Memory B cell (primary cell): ENCODE data around the gene PDE4B.

Experiments
- ATAC-seq: fragments of 150-1000 bp; cut with Tn5 transposase; 2 replicates; pipeline ENCODE4 v1.10.0; 2021; ENCODE audit warnings: low read depth, mild to moderate bottlenecking, moderate library complexity
- DNase-seq, 2 donors: peaks; one replicate each; pipeline ENCODE4 v3.0.0; 2022; ENCODE audit warnings: low spot score in 2 of 2
- H3K27ac Mint-ChIP-seq: one replicate; pipeline ENCODE4 v1.8.0; 2022; ENCODE audit warnings: mild to moderate bottlenecking, moderate library complexity, mixed read lengths
- H3K27me3 Mint-ChIP-seq: one replicate; pipeline ENCODE4 v1.8.0; 2022; ENCODE audit warnings: mixed read lengths
- H3K36me3 Mint-ChIP-seq: one replicate; pipeline ENCODE4 v1.8.0; 2022; ENCODE audit warnings: mild to moderate bottlenecking, mixed read lengths
- H3K4me1 Mint-ChIP-seq: one replicate; pipeline ENCODE4 v1.8.0; 2022; ENCODE audit warnings: mixed read lengths
- H3K4me3 Mint-ChIP-seq: one replicate; pipeline ENCODE4 v1.8.0; 2022; ENCODE audit warnings: mild to moderate bottlenecking, moderate library complexity, mixed read lengths
- H3K9me3 Mint-ChIP-seq: one replicate; pipeline ENCODE4 v1.8.0; 2022; ENCODE audit warnings: mixed read lengths

PDE4B gene

DNA sequence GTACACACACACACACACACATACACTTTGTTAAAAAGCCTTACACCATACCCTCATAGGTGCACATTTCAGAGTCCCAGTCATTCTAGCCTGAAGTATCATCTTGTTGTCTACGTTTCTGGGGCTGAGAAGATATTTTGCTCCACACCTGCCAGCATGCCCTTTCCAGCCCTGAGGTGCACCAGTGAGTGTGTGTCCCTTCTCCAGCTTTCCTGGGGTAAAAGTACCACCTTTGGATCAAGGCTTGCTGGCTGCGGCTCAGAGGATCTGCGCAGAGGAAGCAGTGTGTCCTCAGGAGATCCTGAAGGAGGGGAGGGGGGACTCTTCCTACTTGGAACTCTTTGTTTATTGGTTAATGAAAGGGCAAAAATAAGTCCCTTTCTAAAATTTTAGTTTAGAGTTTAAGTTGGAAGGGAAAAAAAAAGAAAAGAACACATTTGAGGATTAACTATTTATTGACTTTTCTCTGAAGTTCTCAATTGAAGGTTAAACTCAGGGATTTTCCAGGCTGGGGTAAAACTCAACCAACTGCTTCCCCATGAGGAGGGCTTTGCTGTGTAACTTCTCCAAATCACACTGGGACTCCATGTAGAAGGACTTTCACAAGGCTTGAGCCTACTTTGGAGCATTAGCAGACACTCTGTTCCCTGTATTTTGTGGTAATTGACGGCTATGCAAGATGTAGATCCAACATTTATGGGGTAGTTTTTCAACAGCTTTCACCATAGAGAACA, 540.9 kb downstream of the PDE4B start:
- H3K4me1 Mint-ChIP-seq: peaks cover 31% of the 10 kb centered on the region
- peak overlapping the region; percentile 100 for H3K4me3 Mint-ChIP-seq
- peak overlapping the region; percentile 99 for H3K27ac Mint-ChIP-seq
- DNase-seq (peak in 1 of 2 donors; percentile 32), ATAC-seq (no peak)
- peaks cover 28% of the 10 kb centered on the region for H3K36me3 Mint-ChIP-seq
- H3K9me3 Mint-ChIP-seq: no peaks in the 10 kb centered on the region
- H3K27me3 Mint-ChIP-seq: no peaks in the 10 kb centered on the region

DNA sequence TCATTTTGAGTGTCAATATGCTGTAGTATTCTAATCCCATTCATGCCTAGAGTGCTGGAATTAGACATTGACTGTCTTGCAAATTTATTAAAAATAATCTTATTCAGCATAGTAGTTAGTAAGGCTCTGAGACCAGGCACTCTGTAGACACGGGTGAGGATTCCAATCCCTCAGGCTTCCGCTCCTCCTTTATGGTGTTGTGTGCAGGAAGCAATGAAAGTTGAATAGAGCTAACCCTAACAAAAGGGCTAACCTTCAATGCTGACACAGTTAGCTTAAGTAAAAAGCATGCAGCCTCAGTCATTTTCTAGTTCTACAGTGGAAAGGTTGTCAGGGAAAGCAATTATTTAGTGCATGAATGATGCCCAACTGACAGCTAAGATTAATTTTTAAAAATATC, 541.6 kb downstream of the PDE4B start:
- Mint-ChIP-seq H3K36me3 (peaks cover 28% of the 10 kb centered on the region), H3K27me3 (no peaks in the 10 kb centered on the region), H3K4me1 (peaks cover 33% of the 10 kb centered on the region), H3K4me3 (peak overlapping the region; percentile 100), H3K27ac (peak overlapping the region; percentile 99), H3K9me3 (no peaks in the 10 kb centered on the region)
- ATAC-seq: no peak
- no peak for DNase-seq

DNA sequence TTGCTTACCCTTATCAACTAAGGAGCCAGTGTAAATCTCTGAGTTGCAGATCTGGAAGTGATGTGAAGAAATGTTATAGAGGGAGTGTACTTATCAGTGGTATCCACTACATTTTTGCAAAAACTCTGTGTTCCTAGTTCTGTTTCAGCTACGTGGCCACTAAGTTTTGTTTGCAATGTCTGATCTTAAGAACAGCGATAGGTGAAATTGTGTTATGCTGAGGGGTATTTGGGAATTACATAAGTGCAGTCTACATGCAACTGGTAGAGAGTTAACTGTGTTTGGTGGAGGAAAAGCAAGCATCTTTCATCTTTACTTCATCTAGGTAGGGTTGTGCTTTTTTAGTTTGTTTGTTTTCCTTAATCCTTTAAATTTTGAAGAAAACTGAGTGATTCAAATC, 542.4 kb downstream of the PDE4B start:
- Mint-ChIP-seq H3K9me3 (no peaks in the 10 kb centered on the region), H3K4me1 (peaks cover 29% of the 10 kb centered on the region), H3K36me3 (peaks cover 32% of the 10 kb centered on the region), H3K27ac (peak overlapping the region; percentile 99), H3K27me3 (no peaks in the 10 kb centered on the region), H3K4me3 (peak overlapping the region; percentile 100)
- no peak for ATAC-seq
- DNase-seq: no peak

- peak overlapping the region; percentile 99 for H3K27ac Mint-ChIP-seq
- H3K9me3 Mint-ChIP-seq: no peaks in the 10 kb centered on the region
- peak overlapping the region; percentile 100 for H3K4me3 Mint-ChIP-seq
- ATAC-seq (peak; percentile 79), DNase-seq (peak; percentile 66 to 82)
- peaks cover 32% of the 10 kb centered on the region for H3K36me3 Mint-ChIP-seq
- H3K27me3 Mint-ChIP-seq: no peaks in the 10 kb centered on the region
- peaks cover 24% of the 10 kb centered on the region for H3K4me1 Mint-ChIP-seq
Measured at GRCh38 chr1:66335859-66336640, 543.4 kb downstream of the PDE4B start.

DNA sequence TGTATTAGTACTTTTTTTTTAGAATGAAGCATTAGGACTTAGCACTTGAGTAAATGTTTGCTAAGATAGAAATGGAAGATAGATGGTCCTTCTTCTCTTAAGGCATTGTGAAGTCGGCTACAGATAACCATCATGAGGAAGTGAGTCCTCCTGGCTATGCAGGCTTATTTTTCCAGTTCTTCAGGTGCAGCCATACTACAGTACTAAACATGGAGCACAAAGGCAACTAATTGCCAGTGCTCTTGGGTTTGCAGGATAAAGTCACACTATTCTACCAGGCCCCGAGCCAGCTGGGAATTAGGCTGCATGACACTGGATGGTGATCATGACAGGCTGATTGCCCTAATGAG, 543.9 kb downstream of the PDE4B start:
- no peak for ATAC-seq

DNA sequence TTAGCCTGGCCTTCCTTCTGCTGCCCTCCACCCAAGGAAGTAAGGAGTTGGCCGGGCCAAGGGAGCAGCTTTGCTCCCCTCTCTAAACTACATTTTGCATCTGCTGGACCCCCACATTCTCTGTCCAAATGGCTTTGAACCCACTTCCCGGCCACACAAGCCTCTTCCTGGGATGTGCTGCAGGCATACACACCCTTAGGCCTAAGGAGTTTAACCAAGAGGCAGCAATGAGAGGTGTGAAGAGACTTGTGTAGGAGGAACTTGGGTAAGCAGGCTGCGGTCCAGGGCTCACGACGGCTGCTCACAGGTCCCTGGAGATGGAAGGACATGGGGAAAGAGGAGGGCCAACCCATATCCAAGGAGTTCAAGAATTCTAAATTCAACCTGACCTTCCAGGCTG, 544.6 kb downstream of the PDE4B start:
- H3K4me1 Mint-ChIP-seq: peaks cover 29% of the 10 kb centered on the region
- H3K27me3 Mint-ChIP-seq: no peaks in the 10 kb centered on the region
- peak overlapping the region; percentile 100 for H3K4me3 Mint-ChIP-seq
- H3K27ac Mint-ChIP-seq: peak overlapping the region; percentile 99
- peaks cover 30% of the 10 kb centered on the region for H3K36me3 Mint-ChIP-seq
- no peak for ATAC-seq
- DNase-seq: no peak
- H3K9me3 Mint-ChIP-seq: no peaks in the 10 kb centered on the region

More for the DNA sequence above, 543.9 kb downstream of the PDE4B start:
- no peak for DNase-seq
- Mint-ChIP-seq H3K27ac (peak overlapping the region; percentile 99), H3K4me1 (peaks cover 27% of the 10 kb centered on the region), H3K36me3 (peaks cover 32% of the 10 kb centered on the region), H3K9me3 (no peaks in the 10 kb centered on the region), H3K27me3 (no peaks in the 10 kb centered on the region), H3K4me3 (peak overlapping the region; percentile 100)

DNA sequence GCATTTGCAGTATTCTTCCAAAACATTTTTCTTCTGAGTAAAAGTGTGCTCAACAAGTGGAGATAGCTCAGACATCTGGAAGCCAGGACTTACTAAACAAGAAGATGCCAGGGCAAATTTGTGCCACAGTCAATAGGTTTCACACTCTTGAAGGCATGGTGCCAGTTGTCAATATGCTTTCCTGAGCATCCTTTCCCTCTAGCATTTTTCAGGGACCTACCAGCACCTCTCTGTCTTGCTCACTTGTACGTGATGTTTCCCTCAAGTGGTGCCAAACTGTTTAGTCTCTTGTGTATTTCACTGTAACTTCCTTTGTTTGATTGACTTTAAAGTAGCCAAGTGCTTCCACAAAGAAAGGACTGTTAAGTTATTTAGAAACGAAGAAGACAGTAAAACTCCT, 547.2 kb downstream of the PDE4B start:
- peak overlapping the region; percentile 96 for H3K27ac Mint-ChIP-seq
- H3K27me3 Mint-ChIP-seq: no peaks in the 10 kb centered on the region
- peak overlapping the region; percentile 74 for H3K4me3 Mint-ChIP-seq
- peaks cover 48% of the 10 kb centered on the region for H3K4me1 Mint-ChIP-seq
- no peaks in the 10 kb centered on the region for H3K9me3 Mint-ChIP-seq
- DNase-seq (no peak), ATAC-seq (no peak)
- H3K36me3 Mint-ChIP-seq: peaks cover 20% of the 10 kb centered on the region

- no peaks in the 10 kb centered on the region for H3K9me3 Mint-ChIP-seq
- DNase-seq: no peak
- no peak for ATAC-seq
- H3K4me3 Mint-ChIP-seq: peak overlapping the region; percentile 75
- peak overlapping the region; percentile 96 for H3K27ac Mint-ChIP-seq
- peaks cover 51% of the 10 kb centered on the region for H3K4me1 Mint-ChIP-seq
- H3K27me3 Mint-ChIP-seq: no peaks in the 10 kb centered on the region
- H3K36me3 Mint-ChIP-seq: peaks cover 24% of the 10 kb centered on the region
Measured at GRCh38 chr1:66341446-66342089, 548.9 kb downstream of the PDE4B start.

GRCh38 chr1:66342707-66343106, 550.0 kb downstream of the PDE4B start:
- peak in 1 of 2 donors; percentile 38 for DNase-seq
- H3K4me3 Mint-ChIP-seq: peak overlapping the region; percentile 84
- peak overlapping the region; percentile 96 for H3K27ac Mint-ChIP-seq
- H3K27me3 Mint-ChIP-seq: no peaks in the 10 kb centered on the region
- H3K9me3 Mint-ChIP-seq: no peaks in the 10 kb centered on the region
- H3K36me3 Mint-ChIP-seq: peaks cover 21% of the 10 kb centered on the region
- peak; percentile 87 for ATAC-seq
- peaks cover 49% of the 10 kb centered on the region for H3K4me1 Mint-ChIP-seq

DNA sequence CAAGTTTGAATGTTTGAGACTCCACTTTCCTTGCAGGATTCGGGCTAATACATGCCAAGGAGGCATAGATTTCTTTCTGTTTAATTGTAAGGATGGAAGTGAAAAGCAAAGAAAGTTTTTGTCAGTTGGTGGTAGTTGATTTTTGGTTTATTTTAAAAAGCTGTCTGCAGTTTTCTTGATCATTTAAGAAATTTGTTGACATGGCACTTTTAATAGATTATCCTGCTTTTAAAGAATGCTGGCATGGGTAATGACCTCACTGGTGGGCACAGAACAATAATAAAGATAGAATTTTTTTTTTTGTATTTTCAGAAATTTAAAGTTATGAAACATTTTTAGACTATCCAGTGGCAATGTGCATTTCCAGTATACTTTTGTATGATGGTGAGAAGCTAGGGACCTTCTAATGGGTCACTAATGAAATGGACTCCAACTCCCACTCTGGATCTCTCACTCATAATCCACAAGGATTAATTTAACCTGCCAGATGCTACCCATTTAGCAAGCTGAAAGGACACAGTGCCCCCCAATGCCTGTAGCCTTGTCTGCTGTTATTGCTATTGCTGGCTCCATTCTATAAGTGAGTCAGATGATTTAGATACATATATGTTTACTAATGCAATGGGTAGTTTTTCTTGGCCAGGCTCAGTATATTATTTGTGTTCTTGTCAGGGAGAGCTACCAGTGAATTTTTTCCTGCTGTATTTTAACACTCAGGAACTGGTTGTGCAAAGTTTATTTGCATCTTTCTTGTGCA, 551.1 kb downstream of the PDE4B start:
- peak overlapping the region; percentile 43 for H3K4me3 Mint-ChIP-seq

GRCh38 chr1:66346057-66346795, 553.5 kb downstream of the PDE4B start:
- no peaks in the 10 kb centered on the region for H3K9me3 Mint-ChIP-seq
- H3K27ac Mint-ChIP-seq: peak overlapping the region; percentile 98
- H3K36me3 Mint-ChIP-seq: peaks cover 14% of the 10 kb centered on the region
- DNase-seq: no peak
- peak overlapping the region; percentile 46 for H3K4me3 Mint-ChIP-seq
- no peak for ATAC-seq
- peaks cover 63% of the 10 kb centered on the region for H3K4me1 Mint-ChIP-seq
- H3K27me3 Mint-ChIP-seq: no peaks in the 10 kb centered on the region

More for the DNA sequence above, 551.1 kb downstream of the PDE4B start:
- no peaks in the 10 kb centered on the region for H3K27me3 Mint-ChIP-seq
- no peak for ATAC-seq
- H3K4me1 Mint-ChIP-seq: peaks cover 50% of the 10 kb centered on the region
- H3K9me3 Mint-ChIP-seq: no peaks in the 10 kb centered on the region
- H3K27ac Mint-ChIP-seq: peak overlapping the region; percentile 96
- no peak for DNase-seq
- peaks cover 18% of the 10 kb centered on the region for H3K36me3 Mint-ChIP-seq

- ATAC-seq (no peak), DNase-seq (no peak)
- Mint-ChIP-seq H3K27me3 (no peaks in the 10 kb centered on the region), H3K4me1 (peaks cover 64% of the 10 kb centered on the region), H3K36me3 (peaks cover 17% of the 10 kb centered on the region), H3K4me3 (peak overlapping the region; percentile 46), H3K27ac (peak overlapping the region; percentile 98), H3K9me3 (peaks cover under 1% of the 10 kb centered on the region)
Measured at GRCh38 chr1:66346873-66347272, 554.2 kb downstream of the PDE4B start.

- peaks cover 2% of the 10 kb centered on the region for H3K9me3 Mint-ChIP-seq
- peak overlapping the region; percentile 72 for H3K4me3 Mint-ChIP-seq
- H3K27ac Mint-ChIP-seq: peak overlapping the region; percentile 98
- peaks cover 27% of the 10 kb centered on the region for H3K36me3 Mint-ChIP-seq
- no peak for DNase-seq
- ATAC-seq: no peak
- no peaks in the 10 kb centered on the region for H3K27me3 Mint-ChIP-seq
- H3K4me1 Mint-ChIP-seq: peaks cover 72% of the 10 kb centered on the region
Measured at GRCh38 chr1:66348776-66349175, 556.1 kb downstream of the PDE4B start.
